ENCODE results near the gene CNTN5. TPM values are rescaled to one million over a fixed set of nuclear protein-coding genes. Genes with fewer than 3 reads are reported as not detected.

Gene CNTN5
- total and polyA plus RNA-seq, 10 of the 15 experiments (the other 5 are each of a cell fraction or from before 2014, with no cell fraction given): 0.01 TPM; not detected in 9

DNA sequence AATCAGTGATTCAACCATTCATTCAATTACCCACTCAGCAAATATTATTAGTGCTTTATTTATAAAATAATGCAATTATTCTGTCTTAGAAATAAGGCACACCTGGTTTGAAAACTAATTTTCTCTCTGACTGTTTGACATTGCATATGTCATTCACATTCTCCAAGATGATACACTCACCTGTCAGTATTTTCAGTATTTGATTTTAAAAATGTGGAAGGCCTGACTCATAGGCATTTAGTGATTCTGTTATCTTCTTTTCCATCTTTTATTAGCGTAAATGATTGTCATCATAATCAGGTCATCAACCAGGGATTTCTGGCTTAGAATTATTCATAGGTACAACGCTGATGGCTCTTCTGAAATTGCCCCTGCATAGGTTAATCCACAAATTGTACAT is 480.9 kb downstream of the CNTN5 start:
- no peak overlapping the region for H3K27ac ChIP-seq (ENCODE audit: control insufficient read depth, insufficient read depth)
- no peaks in the 10 kb centered on the region for H3K79me2 ChIP-seq (ENCODE audit: control insufficient read depth, insufficient read depth, low read length)
- ChIA-PET SMC1A (ENCODE audit: uncharacterized antibody, unreplicated experiment) (no interaction called here), POLR2A (no interaction called here), RAD21 (ENCODE audit: unreplicated experiment) (no interaction called here), CTCF (no interaction called here)
- TF ChIP-seq JUNB (IDR thresholded peaks at IDR 0.05): no peak
- no peaks in the 10 kb centered on the region for H3K36me3 ChIP-seq (ENCODE audit: control insufficient read depth in 2 of 2, insufficient read depth in 2 of 2, low read length in 1 of 2)
- H2AFZ ChIP-seq (ENCODE audit: control insufficient read depth, low read depth, low read length): no peak overlapping the region
- DNase-seq (ENCODE audit: low read depth, low spot score): no peak
- H3K4me2 ChIP-seq (ENCODE audit: control insufficient read depth, insufficient read depth): no peak overlapping the region
- intact Hi-C loops (cut with micrococcal nuclease; ENCODE audit: unreplicated experiment): no loop called here
- no TSS peak for BruUV-seq (replicated peaks)
- no peak for ATAC-seq
- no peak overlapping the region for H3K9ac ChIP-seq (ENCODE audit: control insufficient read depth, insufficient read depth, low read length)
- H3K9me3 ChIP-seq (replicated peaks; ENCODE audit: control insufficient read depth, insufficient read depth, low read length): no peaks in the 10 kb centered on the region
- FAIRE-seq: no peak
- WGBS (ENCODE audit: insufficient coverage, insufficient replicate concordance, low lambda C conversion rate, missing lambda C conversion rate): 9% methylated on average over 2 of the region's 2 CpGs
- no peaks in the 10 kb centered on the region for H3K4me1 ChIP-seq (ENCODE audit: control insufficient read depth, insufficient read depth, low read length)
- no peak overlapping the region for H3K4me3 ChIP-seq
- H4K20me1 ChIP-seq (ENCODE audit: control insufficient read depth, insufficient read depth): no peaks in the 10 kb centered on the region
- no peaks in the 10 kb centered on the region for H3K27me3 ChIP-seq (replicated peaks in 1 of 2; ENCODE audit: control insufficient read depth in 2 of 2, insufficient read depth in 2 of 2, low read length in 1 of 2)
- in situ Hi-C loops (cut with MboI): no loop called here

DNA sequence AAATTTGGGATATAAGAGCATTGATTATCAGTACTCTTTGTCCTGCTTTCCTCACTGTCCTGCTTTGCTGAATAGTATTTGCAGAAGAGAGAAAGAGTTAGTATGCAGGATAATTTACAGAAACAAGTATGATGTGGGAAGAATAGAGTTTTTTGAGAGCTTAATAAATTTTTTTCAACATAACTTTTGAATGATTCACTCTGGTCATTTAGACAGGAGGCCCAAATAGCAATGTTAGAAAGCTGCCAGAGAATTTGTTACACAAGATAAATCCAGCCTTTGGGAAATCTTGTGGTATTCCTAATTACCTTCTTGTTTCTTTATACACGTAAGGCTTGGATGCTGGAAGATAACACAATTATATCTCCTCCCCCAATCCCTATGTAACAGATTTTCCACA is 484.6 kb downstream of the CNTN5 start:
- no peak for FAIRE-seq
- no peak for TF ChIP-seq SIX5 (IDR thresholded peaks at IDR 0.05; ENCODE audit: low read depth, low read length, severe bottlenecking)
- TF ChIP-seq, protein P1, sequence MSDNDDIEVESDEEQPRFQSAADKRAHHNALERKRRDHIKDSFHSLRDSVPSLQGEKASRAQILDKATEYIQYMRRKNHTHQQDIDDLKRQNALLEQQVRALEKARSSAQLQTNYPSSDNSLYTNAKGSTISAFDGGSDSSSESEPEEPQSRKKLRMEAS (IDR thresholded peaks at IDR 0.05; ENCODE audit: low read depth, low read length): no peak
- TF ChIP-seq, protein P2, sequence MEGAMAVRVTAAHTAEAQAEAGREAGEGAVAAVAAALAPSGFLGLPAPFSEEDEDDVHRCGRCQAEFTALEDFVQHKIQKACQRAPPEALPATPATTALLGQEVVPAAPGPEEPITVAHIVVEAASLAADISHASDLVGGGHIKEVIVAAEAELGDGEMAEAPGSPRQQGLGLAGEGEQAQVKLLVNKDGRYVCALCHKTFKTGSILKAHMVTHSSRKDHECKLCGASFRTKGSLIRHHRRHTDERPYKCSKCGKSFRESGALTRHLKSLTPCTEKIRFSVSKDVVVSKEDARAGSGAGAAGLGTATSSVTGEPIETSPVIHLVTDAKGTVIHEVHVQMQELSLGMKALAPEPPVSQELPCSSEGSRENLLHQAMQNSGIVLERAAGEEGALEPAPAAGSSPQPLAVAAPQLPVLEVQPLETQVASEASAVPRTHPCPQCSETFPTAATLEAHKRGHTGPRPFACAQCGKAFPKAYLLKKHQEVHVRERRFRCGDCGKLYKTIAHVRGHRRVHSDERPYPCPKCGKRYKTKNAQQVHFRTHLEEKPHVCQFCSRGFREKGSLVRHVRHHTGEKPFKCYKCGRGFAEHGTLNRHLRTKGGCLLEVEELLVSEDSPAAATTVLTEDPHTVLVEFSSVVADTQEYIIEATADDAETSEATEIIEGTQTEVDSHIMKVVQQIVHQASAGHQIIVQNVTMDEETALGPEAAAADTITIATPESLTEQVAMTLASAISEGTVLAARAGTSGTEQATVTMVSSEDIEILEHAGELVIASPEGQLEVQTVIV (IDR thresholded peaks at IDR 0.05; ENCODE audit: borderline replicate concordance, partially characterized antibody): no peak
- no peak for TF ChIP-seq ZSCAN29 (IDR thresholded peaks at IDR 0.05)
- no peak overlapping the region for H3K4me3 ChIP-seq
- intact Hi-C loops (cut with micrococcal nuclease; ENCODE audit: unreplicated experiment) (no loop called here), in situ Hi-C loops (cut with MboI) (no loop called here)
- H3K9me3 ChIP-seq (replicated peaks; ENCODE audit: control insufficient read depth, insufficient read depth, low read length): no peaks in the 10 kb centered on the region
- RAD21 ChIA-PET (ENCODE audit: unreplicated experiment): no interaction called here
- no peaks in the 10 kb centered on the region for H3K27me3 ChIP-seq (replicated peaks in 1 of 2; ENCODE audit: control insufficient read depth in 2 of 2, insufficient read depth in 2 of 2, low read length in 1 of 2)
- no TSS peak for BruUV-seq (replicated peaks)
- CTCF ChIA-PET: no interaction called here
- SMC1A ChIA-PET (ENCODE audit: uncharacterized antibody, unreplicated experiment): no interaction called here
- POLR2A ChIA-PET: no interaction called here
- H3K79me2 ChIP-seq (ENCODE audit: control insufficient read depth, insufficient read depth, low read length): no peaks in the 10 kb centered on the region
- H3K4me2 ChIP-seq (ENCODE audit: control insufficient read depth, insufficient read depth): no peak overlapping the region
- WGBS (ENCODE audit: insufficient coverage, insufficient replicate concordance, low lambda C conversion rate, missing lambda C conversion rate): 0% methylated on average over 1 of the region's 1 CpG
- H4K20me1 ChIP-seq (ENCODE audit: control insufficient read depth, insufficient read depth): no peaks in the 10 kb centered on the region
- H3K4me1 ChIP-seq (ENCODE audit: control insufficient read depth, insufficient read depth, low read length): no peaks in the 10 kb centered on the region
- no peak overlapping the region for H2AFZ ChIP-seq (ENCODE audit: control insufficient read depth, low read depth, low read length)
- no peak overlapping the region for H3K9ac ChIP-seq (ENCODE audit: control insufficient read depth, insufficient read depth, low read length)
- H3K27ac ChIP-seq (ENCODE audit: control insufficient read depth, insufficient read depth): no peak overlapping the region
- no peaks in the 10 kb centered on the region for H3K36me3 ChIP-seq (ENCODE audit: control insufficient read depth in 2 of 2, insufficient read depth in 2 of 2, low read length in 1 of 2)
- no peak for DNase-seq (ENCODE audit: low read depth, low spot score)
- ATAC-seq: no peak
